ENCODE results near the gene PCYOX1L.

DNA sequence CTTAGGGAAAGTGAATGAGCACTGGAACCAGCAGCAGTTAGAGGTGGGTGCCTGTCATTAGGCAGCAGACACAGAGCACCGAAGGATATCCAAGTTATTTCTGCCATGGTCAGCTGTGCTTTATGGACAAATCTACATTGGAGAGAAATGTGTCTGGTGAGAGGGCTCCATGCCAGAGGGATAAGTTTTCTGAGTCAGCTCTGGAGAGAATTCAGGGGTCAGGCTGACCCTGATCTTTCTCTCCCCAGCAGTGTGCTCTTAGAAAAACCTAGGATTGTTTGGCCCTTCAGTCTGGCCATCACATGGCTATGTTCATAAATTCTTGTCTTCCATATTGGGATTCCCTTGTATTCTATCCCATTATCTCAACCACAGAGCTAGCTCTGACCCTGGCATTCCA lies 30.1 kb downstream of the PCYOX1L start:
- TF ChIP-seq POLR2A (IDR thresholded peaks at IDR 0.05; ENCODE audit: low read length): no peak
- TF ChIP-seq GATA1 (IDR thresholded peaks at IDR 0.05; ENCODE audit: low read depth, low read length): no peak

Data from erythroblast (primary cell).